ENCODE results near the gene ITPRIPL2.

ITPRIPL2 gene

GRCh38 chr16:19145010-19145409, 31.2 kb downstream of the ITPRIPL2 start:
- no peak for DNase-seq

GRCh38 chr16:19147126-19147525, 33.4 kb downstream of the ITPRIPL2 start:
- DNase-seq: no peak

DNA sequence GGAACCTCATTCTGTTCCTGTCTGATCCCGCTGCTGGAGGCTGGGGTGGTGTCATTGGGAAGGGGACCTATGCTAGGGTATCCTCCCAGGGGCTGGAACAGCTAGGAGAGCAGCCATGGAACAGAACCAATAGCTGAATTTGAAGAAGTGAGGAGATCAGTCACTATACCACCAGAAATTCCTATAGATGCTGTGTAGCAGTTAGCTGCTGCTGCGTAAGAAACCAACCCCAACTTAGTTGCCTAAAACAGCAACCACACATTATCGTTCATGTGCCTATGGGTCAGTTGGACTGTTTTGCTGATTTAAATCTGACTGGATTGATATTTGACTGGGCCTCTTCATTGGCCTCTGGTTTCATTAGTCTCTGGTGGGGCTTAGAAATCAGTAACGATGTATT, 33.9 kb downstream of the ITPRIPL2 start:
- no peak for DNase-seq

DNA sequence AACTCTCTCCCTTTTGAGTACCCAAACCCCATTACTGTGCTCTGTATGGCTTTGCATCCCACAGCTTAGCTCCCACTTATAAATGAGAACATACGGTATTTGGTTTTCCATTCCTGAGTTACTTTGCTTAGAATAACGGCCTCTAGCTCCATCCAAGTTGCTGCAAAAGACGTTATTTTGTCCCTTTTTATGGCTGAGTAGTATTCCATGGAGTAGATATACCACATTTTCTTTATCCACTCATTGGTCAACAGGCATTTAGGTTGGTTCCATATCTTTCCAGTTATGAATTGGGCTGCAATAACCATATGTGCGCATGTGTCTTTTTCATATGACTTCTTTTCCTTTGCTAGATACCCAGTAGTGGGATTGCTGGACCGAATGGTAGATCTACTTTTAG, 34.4 kb downstream of the ITPRIPL2 start:
- no peak for DNase-seq

GRCh38 chr16:19151310-19151709, 37.5 kb downstream of the ITPRIPL2 start:
- no peak for DNase-seq

GRCh38 chr16:19152042-19152441, 38.3 kb downstream of the ITPRIPL2 start:
- DNase-seq: no peak

DNA sequence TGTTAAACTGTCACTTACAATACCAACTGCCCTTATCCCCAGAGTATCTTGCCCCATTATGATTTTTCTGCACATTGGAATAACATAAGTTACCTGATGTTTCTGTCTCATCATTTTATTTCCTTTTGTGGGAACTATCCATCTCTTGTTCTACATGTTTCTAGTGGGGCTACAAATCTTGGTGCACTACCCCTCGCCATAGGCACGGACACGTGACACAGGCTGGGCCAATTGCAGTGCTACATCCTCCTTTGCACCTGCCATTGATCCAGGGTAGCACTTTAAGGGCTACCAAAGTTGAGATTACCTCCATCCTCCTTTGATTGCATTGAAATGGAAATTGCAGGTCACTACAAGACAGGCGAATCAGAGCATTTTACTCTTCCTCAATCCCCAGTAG, 40.1 kb downstream of the ITPRIPL2 start:
- no peak for DNase-seq

DNA sequence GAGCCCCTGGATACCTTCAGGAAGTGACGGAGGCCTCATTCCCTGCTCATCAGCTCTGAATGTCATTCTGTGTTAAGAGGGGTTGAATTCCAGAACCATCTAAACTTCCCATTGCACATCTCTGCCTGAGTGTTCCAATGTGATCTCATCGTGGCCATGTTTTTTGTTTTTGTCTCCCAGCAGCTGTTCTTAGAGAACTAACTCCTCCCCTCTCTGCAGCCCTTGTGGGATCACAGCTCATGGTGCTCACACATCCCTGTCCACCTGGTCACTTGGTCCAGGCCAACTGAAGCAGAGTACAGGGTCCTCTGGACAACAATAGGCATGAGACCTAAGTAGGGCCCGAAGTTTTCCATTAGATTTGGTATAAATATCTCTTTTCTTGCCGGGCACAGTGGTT, 48.3 kb downstream of the ITPRIPL2 start:
- no peak for DNase-seq

GRCh38 chr16:19163215-19163614, 49.5 kb downstream of the ITPRIPL2 start:
- DNase-seq: no peak

DNA sequence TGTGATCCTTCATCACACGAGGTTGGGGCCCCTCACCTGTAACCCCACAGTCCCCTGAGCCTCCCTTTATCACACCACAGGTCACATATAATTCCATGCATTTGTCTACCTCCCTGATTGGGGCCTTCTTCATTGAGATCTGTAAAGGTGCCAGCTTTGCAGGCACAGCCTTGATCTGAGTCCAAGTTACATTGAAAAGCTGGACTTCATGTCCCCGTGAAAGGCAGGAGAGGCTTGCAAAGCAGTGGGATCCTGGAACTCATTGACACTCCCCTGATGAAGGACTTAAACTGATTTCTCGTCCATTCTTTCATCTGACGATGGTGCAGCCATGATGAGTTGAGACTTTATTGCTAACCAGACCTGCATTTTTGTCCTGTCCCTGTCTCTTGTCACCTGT, 50.5 kb downstream of the ITPRIPL2 start:
- no peak for DNase-seq

- no peak for DNase-seq
Observed at GRCh38 chr16:19165101-19165500, 51.3 kb downstream of the ITPRIPL2 start.

DNA sequence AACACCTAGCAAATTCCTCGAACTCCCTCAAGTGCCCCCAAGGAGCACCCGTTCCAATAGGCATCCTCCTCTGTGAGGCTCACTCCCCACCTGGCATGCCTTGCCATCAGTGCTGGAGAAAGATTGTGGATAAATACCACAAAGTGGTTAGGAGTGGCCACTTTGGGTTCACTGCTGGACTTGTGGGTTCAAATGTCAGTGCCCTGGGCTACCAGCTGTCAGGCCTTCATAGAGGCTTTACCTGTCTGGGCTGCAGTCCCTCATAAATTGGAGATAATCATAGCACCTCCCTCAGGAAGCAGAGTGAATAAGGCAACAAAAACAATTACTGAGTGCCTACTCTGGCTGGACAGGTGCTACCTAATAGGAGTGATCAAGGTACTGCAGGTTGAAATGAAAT, 52.7 kb downstream of the ITPRIPL2 start:
- DNase-seq: peak; percentile 48

GRCh38 chr16:19167710-19168370, 54.1 kb downstream of the ITPRIPL2 start, which contains the start of gene SYT17:
TSS of gene SYT17 (plus strand) at chr16:19168240. CDS start at chr16:19168647, 407 bp downstream.
- DNase-seq: peak; percentile 81

DNA sequence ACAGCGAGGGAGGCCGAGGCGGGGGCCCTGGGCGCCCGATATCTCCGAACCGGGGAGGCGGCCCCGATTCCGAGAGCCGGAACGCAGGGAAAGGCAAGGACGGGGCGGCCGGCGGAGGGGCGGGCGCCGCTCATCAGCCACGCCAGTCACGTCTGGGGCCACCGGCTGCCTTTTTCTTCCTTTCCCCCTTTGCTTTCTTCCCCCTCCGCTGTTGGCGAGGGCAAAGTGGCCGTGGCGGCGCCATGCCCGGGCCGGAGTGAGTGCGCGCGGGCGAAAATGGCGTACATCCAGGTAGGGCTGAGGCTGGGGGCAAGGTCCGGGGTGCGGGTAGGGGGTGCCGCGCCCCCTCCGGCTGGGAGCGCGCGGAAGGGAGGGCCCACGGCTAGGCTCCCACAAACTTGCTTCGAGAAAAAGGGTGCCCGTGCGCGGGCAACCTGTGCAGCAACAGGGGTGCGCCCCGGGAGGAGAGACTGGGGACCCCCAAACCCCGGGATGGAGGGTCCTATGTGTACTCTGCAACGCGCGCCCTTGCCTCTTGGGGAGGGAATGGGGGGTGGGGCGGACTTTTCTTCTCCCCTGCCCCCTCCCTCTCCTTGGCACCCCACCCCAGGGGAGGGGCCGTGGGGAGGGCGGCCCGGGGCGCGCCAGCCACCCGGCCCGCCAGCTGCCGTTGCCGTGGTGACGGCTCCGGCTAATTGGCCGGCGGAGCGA, 54.8 kb downstream of the ITPRIPL2 start:
- peak; percentile 91 for DNase-seq

- DNase-seq: no peak
Observed at GRCh38 chr16:19169082-19169639, 55.4 kb downstream of the ITPRIPL2 start.

GRCh38 chr16:19170043-19170655, 56.4 kb downstream of the ITPRIPL2 start:
- no peak for DNase-seq

Data from NCI-H774 (cell line).